Right renal cortex interstitium (tissue), 3 donors: ENCODE data around the gene TMEM145. TPM values are rescaled to one million over a fixed set of nuclear protein-coding genes. Genes with fewer than 3 reads are reported as not detected.

Experiments used
- DNase-seq, 3 donors: peaks; one replicate each; pipeline ENCODE4 v3.0.0-alpha.2; 2013; ENCODE audit warnings: low read depth in 3 of 3, low spot score in 2 of 3
- polyA plus RNA-seq, 3 donors: library from polyadenylated mRNA; unstranded; fragments of 120-200 nt; gene quantifications; one replicate each; pipeline ENCODE4 v1.2.1, GENCODE V29; 2013; ENCODE audit not compliant: insufficient read length in 3 of 3

The TMEM145 gene
- polyA plus RNA-seq, 3 donors = 0.61 to 0.97 (median 0.72) TPM

DNA sequence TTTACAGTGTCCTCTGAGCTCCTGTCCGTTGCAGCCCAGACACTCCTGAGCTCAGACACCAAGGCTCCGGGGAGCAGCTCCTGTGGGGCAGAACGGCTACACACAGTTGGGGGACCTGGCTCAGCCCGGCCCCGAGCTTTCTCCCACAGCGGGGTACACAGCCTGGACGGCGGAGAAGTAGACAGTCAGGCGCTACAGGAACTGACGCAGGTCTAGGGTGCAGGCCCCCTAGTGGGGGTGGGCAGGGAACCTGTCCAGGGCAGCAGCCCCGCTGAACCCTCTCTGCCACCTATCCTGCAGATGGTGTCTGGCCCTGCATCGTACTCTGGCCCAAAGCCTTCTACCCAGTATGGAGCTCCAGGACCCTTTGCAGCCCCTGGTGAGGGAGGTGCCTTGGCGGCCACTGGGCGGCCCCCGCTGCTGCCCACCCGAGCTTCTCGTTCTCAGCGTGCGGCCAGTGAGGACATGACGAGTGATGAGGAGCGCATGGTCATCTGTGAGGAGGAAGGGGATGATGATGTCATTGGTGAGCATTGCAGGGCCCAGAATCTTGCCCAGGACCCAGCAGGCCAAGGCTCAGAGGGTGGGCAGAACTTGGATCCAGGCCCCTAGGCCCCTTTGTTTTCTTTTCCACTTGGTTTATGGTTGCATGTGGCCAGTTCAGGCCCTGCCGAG is 24.1 kb upstream of the TMEM145 start:
- no peak for DNase-seq

DNA sequence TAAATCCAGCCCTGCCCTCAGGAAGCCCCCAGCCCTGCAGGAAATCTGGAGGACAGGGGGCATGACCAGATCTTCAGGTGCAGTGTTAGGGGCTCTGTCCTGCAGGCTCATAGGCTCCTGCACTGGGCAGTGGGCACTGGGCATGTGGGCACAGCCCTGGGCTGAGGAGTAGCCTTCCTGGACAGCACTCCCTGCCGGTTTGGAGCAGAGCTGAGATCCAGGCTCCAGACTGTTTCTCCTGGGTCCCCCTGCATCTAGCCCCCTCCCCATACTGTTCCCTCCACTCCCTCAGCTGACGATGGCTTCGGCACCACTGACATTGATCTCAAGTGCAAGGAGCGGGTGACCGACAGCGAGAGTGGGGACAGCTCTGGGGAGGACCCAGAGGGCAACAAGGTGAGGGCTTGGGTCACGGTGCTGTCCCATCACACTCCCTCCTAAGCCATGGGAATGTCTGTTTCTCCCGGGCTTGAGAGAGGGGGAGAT is 23.5 kb upstream of the TMEM145 start:
- DNase-seq = no peak

DNA sequence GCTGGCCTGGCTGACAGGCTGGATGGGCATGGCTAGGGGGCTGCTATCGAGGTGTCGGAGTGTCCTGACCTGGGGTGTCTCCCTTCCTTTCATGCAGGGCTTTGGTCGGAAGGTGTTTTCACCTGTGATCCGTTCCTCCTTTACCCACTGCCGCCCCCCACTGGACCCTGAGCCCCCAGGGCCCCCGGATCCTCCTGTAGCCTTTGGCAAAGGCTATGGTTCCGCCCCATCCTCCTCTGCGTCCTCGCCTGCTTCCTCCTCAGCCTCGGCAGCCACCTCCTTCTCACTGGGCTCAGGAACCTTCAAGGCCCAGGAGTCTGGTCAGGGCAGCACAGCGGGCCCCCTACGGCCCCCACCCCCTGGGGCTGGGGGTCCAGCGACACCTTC is 23.0 kb upstream of the TMEM145 start:
- DNase-seq = no peak

DNA sequence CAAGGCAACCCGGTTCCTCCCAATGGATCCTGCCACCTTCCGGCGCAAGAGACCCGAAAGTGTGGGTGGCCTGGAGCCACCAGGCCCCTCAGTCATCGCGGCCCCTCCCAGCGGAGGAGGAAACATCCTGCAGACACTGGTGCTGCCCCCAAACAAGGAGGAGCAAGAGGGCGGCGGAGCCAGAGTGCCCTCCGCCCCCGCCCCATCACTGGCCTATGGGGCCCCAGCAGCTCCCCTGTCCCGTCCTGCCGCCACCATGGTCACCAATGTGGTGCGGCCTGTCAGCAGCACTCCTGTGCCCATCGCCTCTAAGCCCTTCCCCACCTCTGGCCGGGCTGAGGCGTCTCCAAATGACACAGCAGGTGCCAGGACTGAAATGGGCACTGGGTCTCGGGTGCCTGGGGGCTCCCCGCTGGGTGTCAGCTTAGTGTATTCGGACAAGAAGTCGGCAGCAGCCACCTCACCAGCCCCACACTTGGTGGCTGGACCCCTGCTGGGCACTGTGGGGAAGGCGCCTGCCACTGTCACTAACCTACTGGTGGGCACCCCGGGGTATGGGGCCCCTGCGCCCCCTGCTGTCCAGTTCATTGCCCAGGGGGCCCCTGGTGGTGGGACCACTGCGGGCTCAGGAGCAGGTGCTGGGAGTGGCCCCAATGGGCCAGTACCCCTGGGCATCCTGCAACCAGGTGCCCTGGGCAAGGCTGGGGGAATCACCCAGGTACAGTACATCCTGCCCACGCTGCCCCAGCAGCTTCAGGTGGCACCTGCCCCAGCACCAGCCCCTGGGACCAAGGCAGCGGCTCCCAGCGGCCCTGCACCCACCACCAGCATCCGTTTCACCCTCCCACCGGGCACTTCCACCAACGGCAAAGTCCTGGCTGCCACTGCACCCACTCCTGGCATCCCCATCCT is 22.3 kb upstream of the TMEM145 start:
- DNase-seq = no peak

DNA sequence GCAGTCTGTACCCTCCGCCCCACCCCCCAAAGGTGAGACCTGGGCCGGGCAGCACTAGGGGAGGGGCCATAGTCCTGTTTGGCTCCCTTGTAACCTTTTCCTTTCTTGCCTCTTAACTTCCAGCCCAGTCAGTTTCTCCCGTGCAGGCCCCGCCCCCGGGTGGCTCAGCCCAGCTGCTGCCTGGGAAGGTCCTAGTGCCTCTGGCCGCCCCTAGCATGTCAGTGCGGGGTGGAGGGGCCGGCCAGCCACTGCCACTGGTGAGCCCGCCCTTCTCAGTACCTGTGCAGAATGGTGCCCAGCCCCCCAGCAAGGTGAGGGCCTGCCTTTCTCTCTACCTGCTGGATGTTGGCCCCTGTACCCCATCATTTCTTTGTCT is 21.7 kb upstream of the TMEM145 start:
- no peak for DNase-seq

DNA sequence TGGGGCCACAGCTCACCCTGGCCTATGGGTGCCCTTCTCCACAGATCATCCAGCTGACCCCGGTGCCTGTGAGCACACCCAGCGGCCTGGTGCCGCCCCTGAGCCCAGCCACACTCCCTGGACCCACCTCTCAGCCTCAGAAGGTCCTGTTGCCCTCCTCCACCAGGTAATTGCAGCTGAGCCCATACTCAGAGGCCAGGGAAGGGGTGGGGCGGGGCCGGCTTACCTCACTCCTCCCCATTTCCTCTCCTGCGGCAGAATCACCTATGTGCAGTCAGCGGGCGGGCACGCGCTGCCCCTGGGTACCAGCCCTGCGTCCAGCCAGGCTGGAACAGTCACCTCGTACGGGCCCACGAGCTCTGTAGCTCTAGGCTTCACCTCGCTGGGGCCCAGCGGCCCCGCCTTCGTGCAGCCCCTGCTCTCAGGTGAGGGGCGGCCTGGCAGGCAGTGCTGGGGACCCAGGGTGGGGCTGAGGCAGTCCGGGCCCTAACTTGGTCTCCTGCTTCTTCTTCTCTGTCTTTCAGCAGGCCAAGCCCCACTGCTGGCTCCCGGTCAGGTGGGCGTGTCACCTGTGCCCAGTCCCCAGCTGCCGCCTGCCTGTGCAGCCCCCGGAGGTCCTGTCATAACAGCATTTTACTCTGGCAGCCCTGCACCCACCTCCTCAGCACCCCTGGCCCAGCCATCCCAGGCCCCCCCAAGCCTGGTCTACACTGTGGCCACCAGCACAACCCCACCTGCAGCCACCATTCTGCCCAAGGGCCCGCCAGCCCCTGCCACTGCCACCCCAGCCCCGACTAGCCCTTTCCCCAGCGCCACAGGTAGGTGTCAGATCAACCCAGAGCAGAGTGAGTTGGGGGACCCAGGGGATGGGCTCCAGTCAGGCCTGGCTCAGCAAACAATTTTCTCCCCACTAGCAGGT is 20.8 kb upstream of the TMEM145 start:
- DNase-seq = no peak

DNA sequence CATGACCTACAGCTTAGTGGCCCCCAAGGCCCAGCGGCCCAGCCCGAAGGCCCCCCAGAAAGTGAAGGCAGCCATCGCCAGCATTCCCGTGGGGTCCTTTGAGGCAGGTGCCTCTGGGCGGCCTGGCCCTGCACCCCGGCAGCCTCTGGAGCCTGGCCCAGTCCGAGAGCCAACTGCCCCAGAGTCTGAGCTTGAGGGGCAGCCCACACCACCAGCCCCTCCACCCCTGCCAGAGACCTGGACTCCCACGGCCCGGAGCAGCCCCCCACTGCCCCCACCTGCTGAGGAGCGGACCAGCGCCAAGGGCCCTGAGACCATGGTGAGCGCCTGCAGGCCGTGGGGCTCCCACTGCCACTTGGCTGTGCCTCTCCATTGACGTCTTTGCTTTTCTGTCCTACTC is 20.1 kb upstream of the TMEM145 start:
- DNase-seq = no peak

DNA sequence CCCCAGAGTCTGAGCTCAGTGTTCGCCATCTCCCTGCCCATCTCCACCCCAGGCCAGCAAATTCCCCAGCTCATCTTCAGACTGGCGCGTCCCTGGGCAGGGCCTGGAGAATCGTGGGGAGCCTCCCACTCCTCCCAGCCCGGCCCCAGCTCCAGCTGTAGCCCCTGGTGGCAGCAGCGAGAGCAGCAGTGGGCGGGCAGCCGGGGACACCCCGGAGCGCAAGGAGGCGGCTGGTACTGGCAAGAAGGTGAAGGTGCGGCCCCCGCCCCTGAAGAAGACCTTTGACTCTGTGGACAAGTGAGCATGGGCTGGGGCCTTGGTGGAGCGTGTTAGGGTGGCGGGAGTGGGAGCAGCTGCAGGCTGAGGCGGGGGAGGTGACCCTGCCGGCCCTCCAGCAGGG is 19.6 kb upstream of the TMEM145 start:
- DNase-seq = no peak

DNA sequence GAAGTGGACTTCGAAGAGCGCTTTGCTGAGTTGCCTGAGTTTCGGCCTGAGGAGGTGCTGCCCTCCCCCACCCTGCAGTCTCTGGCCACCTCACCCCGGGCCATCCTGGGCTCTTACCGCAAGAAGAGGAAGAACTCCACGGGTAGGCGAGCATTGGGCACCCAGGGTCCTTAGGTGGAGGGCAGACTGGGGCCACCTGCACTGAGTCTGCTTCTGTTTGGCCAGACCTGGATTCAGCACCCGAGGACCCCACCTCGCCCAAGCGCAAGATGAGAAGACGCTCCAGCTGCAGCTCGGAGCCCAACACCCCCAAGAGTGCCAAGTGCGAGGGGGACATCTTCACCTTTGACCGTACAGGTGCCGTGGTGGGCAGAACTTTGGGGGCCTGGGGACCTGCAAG is 19.2 kb upstream of the TMEM145 start:
- DNase-seq = no peak

DNA sequence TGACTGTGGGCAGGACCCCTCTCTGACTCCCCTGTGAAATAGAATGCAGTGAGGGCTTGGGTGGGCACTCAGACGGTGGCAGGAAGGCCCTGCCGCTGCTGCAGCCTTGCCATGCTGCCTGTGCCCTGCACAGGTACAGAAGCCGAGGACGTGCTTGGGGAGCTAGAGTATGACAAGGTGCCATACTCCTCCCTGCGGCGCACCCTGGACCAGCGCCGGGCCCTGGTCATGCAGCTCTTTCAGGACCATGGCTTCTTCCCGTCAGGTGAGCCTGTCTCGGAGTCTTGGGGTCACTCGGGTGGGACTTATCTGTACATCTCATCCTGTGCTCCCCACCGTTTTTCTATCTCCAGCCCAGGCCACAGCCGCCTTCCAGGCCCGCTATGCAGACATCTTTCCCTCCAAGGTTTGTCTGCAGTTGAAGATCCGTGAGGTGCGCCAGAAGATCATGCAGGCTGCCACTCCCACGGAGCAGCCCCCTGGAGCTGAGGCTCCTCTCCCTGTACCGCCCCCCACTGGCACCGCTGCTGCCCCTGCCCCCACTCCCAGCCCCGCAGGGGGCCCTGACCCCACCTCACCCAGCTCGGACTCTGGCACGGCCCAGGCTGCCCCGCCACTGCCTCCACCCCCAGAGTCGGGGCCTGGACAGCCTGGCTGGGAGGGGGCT is 18.5 kb upstream of the TMEM145 start:
- no peak for DNase-seq

DNA sequence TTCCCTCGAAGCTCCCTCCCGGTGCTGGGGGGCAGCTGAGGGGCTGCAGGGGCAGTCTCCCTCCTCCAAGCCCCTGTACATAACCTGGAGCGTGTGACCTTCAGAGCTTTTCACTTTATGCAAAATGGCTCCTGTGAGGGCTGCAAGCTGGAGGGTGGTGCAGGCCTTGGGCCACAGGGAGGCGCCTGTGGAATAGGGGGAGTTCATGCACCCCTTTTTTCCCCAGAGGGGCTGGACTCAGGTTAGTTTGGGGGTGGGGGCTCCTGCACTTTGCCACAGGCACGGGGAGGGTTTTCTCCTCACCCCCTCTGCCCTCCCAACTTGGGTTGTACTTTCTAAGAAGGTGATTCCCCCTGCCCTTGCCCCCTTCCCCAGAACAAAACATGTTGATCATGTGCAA is 17.8 kb upstream of the TMEM145 start:
- DNase-seq = no peak

DNA sequence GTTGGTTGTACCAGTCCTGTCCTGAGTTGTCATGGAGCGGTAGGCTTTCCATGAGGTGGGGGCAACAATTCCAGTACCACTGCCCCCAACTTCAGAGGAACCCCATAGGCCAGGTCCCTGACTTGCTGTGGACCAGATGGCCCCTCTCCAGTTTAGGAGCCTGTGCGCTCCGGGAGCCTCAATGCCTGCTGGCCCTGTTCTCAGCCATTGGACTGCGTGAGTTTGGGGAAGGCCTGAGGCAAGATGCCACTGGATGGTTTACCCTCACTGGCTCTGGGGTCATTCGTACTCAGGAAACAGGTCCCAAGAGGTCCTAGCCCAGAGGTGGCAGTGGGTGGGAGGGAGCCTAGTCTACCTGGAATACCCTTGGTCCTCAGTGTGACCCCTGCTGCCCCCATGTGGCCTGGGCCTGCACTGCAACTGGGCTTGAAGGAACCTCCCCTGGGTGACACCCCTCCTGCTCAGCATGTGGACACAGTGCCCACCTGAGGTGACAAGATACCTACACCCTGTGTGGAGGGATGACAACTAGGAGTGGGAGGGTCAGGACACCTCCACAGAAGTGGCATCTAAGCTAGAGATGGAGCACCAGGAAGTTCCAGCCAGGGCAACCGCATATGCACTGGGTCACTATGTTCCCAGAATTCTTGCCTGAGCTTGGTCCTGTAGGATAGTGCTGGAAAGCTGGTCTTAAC is 17.1 kb upstream of the TMEM145 start:
- no peak for DNase-seq

DNA sequence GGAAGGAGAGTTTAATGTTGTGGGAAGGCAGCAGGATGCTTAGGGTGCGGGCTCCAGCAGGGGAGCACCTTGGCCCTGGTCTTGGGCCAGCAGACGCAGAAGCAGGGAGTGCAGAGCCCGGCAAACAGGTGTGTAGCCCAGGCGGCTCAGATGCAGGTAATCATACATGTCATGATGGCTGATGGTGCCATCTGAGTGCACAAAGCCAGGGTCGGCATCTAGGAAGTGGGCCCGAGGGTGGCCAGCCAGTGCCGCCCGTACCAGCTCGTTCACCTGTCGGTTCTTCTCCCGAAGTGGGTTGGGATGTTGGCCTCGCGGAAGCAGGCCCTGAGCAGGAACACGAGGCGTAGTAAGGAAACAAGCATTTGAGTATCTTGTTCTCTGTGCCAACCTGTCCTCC is 16.1 kb upstream of the TMEM145 start:
- no peak for DNase-seq

DNA sequence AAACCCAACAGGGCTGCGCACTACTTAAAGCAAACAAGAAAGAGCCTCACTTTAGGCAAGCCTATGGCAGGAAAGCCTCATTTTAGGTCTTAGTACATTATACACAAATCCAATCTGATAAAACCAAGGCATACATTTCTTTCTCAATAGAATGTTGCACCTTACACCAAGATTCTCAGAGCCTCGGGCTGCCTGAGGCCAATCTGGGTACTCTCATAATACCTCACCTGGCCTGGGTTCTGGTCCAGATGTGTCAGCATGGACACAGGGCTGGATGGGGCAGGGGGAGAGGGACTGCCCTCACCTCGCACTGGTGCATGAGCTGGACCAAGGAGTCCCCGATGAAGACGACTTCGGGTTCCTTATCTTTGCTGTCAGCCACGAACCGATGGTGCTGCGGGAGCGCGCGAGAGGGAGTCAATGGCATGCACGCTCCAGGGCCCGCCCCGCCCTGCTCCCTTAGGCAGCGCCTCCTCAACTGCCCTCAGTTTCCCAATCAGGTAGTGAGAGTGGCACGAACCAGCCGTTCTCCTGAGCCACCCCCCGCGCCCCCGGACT is 11.4 kb upstream of the TMEM145 start, which contains the start of gene PRR19:
Gene PRR19, plus strand, starts transcription at position 487 of the 558 bp plus-strand sequence. CDS start 7,453 bp downstream, outside the sequence.
- no peak for DNase-seq

DNA sequence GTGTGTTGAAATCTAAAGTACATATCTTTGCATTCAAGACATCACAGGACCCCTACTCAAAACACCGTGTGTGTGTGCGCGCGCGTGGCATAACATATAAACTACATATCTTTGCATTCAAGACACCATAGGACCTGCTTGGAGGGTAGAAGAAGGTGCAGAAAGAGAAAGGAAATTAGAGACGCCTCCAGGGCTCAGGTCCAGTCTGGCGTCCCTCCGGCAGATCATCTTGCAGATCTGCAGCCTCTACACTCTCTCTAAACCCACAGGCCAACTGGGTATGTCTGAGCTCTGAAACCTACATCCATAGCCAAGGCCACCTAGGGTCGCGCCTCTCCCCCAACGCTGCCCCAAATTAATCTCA is 10.0 kb upstream of the TMEM145 start:
- no peak for DNase-seq

DNA sequence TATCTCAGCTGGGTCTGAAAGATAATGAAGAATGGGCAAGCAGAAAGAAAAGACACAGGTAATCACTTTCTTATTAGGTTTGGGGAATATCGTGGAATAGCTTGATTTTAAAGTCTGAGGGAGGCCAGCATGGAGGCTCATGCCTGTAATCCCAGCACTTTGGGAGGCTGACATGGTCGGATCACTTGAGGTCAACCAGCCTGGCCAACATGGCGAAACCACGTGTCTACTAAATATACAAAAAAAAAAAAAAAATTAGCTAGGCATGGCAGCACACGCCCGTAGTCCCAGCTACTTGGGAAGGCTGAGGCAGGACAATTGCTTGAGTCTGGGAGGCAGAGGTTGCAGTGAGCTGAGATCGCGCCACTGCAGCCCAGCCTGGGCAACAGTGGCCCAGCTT is 9.2 kb upstream of the TMEM145 start:
- no peak for DNase-seq

DNA sequence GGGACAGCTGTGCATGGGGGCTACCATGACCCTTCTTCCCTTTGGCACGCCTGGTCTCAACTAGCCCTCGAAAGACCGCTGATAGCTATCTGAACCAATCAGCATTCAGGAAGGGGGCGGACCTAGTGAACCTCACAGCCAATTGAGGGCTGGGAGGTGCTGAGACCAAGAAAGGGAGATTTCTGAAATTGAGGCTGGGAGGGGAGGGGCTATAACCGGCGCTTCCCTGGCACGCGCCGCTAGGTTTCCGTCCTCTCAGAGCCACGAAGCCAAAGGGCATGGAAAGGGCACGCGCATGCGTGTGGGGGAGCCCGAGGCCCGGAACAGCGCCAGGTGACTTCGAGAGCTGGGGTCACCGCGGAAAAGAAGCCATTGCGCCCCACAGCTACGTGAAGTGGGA is 6.5 kb upstream of the TMEM145 start:
- DNase-seq = no peak

DNA sequence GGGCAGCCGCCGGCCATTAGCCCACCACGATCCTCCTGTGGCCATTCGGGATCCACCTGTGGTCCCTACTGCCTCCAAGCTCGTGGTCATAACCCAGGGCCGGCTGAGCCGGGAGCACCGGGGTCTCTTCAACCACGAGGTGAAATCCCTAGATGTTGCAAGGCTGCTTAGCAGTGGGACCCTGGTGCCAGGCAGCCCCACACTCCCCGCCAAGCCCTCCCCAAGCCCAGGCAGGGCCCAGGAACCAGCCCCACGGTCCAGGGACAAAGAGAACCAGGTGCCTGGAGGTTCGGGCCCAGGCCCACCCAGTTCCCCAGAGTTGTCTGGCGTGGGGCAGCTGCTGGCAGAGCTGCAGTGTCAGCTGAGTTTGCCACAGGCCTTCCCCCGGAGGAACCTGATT is 3.4 kb upstream of the TMEM145 start:
- DNase-seq = no peak

DNA sequence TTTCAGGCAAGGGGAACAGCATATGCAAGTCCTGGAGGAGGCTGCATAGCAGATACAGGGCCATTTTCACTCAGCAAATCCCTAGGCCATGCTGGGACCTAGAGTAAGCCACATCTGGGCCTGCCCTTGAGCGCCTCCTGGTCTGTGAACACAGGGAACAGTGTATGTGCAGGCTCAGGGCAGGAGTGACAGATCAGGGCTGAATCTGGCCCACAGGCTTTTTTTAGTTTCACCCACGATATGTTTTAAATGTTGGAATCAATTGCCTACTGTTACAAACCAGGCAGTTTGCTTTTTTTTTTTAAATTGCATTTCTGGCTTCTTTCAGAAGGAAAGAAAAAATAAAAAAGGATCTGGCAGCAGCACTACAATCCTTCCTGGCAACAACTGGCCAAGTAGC is 1.5 kb upstream of the TMEM145 start:
- no peak for DNase-seq

DNA sequence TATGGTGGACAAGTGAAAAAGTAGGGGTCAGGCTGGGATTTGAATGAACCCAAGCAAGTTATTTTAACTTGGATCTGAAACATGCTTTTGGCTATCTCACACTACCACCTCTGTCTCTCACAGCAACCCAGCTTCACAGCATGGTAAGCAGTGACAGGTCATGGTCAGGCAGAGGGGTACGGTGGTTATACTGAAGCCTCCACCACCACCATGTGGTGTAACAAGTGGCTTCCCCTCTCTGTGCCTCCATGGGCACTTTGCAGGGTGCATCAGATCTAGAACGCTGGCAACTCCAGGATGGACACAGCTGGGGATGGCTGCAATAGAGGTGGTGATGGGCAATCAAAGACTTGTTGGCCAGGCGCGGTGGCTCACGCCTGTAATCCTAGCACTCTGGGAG is 739 bp upstream of the TMEM145 start:
- DNase-seq = no peak
